HG03571 (cell line): ENCODE measurements around the gene TTC7B.

Experiments used
- ATAC-seq: cut with Tn5 transposase; IDR thresholded peaks from one replicate; pipeline ENCODE4 v1.9.1; 2021; ENCODE audit not compliant: unreplicated experiment

Gene TTC7B

GRCh38 chr14:90624732-90625400 is 191.4 kb downstream of the TTC7B start:
- ATAC-seq: no peak

GRCh38 chr14:90624227-90624626 is 192.0 kb downstream of the TTC7B start:
- ATAC-seq: no peak

GRCh38 chr14:90621201-90621600 is 195.0 kb downstream of the TTC7B start:
- no peak for ATAC-seq

GRCh38 chr14:90620568-90621077 is 195.6 kb downstream of the TTC7B start:
- no peak for ATAC-seq

- ATAC-seq: no peak
Observed at GRCh38 chr14:90619911-90620310, 196.3 kb downstream of the TTC7B start.

- no peak for ATAC-seq
Observed at GRCh38 chr14:90617961-90618360, 198.3 kb downstream of the TTC7B start.

GRCh38 chr14:90616881-90617280 is 199.3 kb downstream of the TTC7B start:
- no peak for ATAC-seq

- ATAC-seq: no peak
Observed at GRCh38 chr14:90616313-90616712, 199.9 kb downstream of the TTC7B start.

- no peak for ATAC-seq
Observed at GRCh38 chr14:90615517-90616060, 200.6 kb downstream of the TTC7B start.

GRCh38 chr14:90614696-90615516 is 201.3 kb downstream of the TTC7B start:
- ATAC-seq: no peak

GRCh38 chr14:90613997-90614396 is 202.2 kb downstream of the TTC7B start:
- no peak for ATAC-seq

- ATAC-seq: no peak
Observed at GRCh38 chr14:90613453-90613852, 202.8 kb downstream of the TTC7B start.

- no peak for ATAC-seq
Observed at GRCh38 chr14:90612801-90613200, 203.4 kb downstream of the TTC7B start.

- no peak for ATAC-seq
Observed at GRCh38 chr14:90611936-90612335, 204.3 kb downstream of the TTC7B start.

- no peak for ATAC-seq
Observed at GRCh38 chr14:90611501-90611900, 204.7 kb downstream of the TTC7B start.

GRCh38 chr14:90610346-90611040 is 205.7 kb downstream of the TTC7B start:
- no peak for ATAC-seq

GRCh38 chr14:90609376-90609775 is 206.9 kb downstream of the TTC7B start:
- no peak for ATAC-seq

GRCh38 chr14:90608929-90609341 is 207.3 kb downstream of the TTC7B start:
- no peak for ATAC-seq

GRCh38 chr14:90608281-90608680 is 207.9 kb downstream of the TTC7B start:
- no peak for ATAC-seq

GRCh38 chr14:90607141-90607540 is 209.1 kb downstream of the TTC7B start:
- no peak for ATAC-seq

GRCh38 chr14:90606434-90606833 is 209.8 kb downstream of the TTC7B start:
- no peak for ATAC-seq
